Left ventricle myocardium inferior (tissue), 1 donor: ENCODE results near the gene SAPCD2. TPM values are rescaled to one million over a fixed set of nuclear protein-coding genes. Genes with fewer than 3 reads are reported as not detected.

Source experiments
- DNase-seq: peaks from one replicate; pipeline ENCODE4 v3.0.0-alpha.2; 2020
- H3K27ac ChIP-seq: fragments of 200-600 bp; replicated peaks from 2 replicates; pipeline ENCODE4 v1.8.0; 2021
- H3K27me3 ChIP-seq: fragments of 200-600 bp; 2 replicates; pipeline ENCODE4 v1.8.0; 2021; ENCODE audit warnings: low read depth
- H3K36me3 ChIP-seq: fragments of 200-600 bp; 2 replicates; pipeline ENCODE4 v1.8.0; 2021
- H3K4me1 ChIP-seq: fragments of 200-600 bp; 2 replicates; pipeline ENCODE4 v1.8.0; 2021
- H3K4me3 ChIP-seq: fragments of 200-600 bp; 2 replicates; pipeline ENCODE4 v1.8.0; 2021; ENCODE audit warnings: mild to moderate bottlenecking, moderate library complexity
- H3K9me3 ChIP-seq: fragments of 200-600 bp; replicated peaks from 2 replicates; pipeline ENCODE4 v1.8.0; 2021
- intact Hi-C: fragments of 100-400 bp; cut with micrococcal nuclease; formaldehyde crosslinking; loops from one replicate; pipeline ENCODE4 v1.11.0; 2022
- total RNA-seq: library from RNA; stranded (reverse); fragmentation: NEBNext Ultra II Directional; extraction: Animal tissue kit (Norgen Biotek cat#: 25700); gene quantifications from one replicate; pipeline ENCODE4 v1.2.1, GENCODE V29; 2021
- TF ChIP-seq, protein P1 (sequence below): fragments of 200-600 bp; IDR thresholded peaks from 2 replicates; pipeline ENCODE4 v1.8.0; 2021; ENCODE audit warnings: antibody characterized with exemption, mild to moderate bottlenecking, borderline replicate concordance
- donor health status: DM: no; HTN: yes; CAD: no; lungs with severe emphysema.

Gene SAPCD2
- total RNA-seq, 1 donor from 2014 or later: 0.25 TPM

DNA sequence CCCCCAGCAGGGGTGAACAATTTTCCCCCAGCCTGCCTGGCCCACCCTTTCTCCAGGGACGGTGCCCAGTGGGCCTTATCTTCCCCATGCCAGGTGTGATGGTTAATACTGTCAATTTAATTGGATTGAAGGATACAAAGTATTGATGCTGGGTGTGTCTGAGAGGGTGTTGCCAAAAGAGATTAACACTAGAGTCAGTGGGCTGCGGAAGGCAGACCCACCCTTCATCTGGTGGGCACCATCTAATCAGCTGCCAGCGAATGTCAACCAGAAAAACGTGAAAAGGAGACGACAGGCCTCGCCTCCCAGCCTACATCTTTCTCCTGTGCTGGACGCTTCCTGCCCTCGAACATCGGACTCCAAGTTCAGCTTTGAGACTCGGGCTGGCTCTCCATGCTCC is 32.9 kb downstream of the SAPCD2 start:
- TF ChIP-seq, protein P1, sequence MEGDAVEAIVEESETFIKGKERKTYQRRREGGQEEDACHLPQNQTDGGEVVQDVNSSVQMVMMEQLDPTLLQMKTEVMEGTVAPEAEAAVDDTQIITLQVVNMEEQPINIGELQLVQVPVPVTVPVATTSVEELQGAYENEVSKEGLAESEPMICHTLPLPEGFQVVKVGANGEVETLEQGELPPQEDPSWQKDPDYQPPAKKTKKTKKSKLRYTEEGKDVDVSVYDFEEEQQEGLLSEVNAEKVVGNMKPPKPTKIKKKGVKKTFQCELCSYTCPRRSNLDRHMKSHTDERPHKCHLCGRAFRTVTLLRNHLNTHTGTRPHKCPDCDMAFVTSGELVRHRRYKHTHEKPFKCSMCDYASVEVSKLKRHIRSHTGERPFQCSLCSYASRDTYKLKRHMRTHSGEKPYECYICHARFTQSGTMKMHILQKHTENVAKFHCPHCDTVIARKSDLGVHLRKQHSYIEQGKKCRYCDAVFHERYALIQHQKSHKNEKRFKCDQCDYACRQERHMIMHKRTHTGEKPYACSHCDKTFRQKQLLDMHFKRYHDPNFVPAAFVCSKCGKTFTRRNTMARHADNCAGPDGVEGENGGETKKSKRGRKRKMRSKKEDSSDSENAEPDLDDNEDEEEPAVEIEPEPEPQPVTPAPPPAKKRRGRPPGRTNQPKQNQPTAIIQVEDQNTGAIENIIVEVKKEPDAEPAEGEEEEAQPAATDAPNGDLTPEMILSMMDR: no peak
- Histone ChIP-seq H3K4me3 (no peak overlapping the region), H3K9me3 (no peaks in the 10 kb centered on the region), H3K36me3 (peaks cover 39% of the 10 kb centered on the region), H3K27ac (no peak overlapping the region), H3K27me3 (no peaks in the 10 kb centered on the region), H3K4me1 (peaks cover 37% of the 10 kb centered on the region)
- intact Hi-C loops: loop anchor here (5.0 kb wide), 1 partner anchor 250 kb away; no protein-coding TSS in a partner anchor
- DNase-seq: no peak

DNA sequence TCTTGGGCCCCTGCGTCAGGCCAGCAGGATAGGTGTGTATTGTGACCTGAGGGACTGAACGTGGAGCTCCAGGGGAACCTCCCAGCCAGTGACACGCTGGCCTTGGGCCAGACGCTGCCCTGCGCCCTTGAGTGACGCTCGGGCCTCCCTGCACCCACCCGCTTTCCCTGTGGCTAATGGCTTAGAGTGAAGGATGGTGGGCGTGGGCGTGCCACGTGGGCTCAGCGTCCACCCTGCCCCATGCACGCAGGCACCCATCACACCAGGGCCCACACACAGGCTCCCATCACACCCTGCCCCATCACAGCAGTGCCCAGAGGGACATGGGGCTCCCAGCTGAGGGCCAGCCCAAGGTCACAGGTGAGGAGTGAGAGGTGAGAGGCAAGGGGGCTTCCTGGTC is 33.3 kb downstream of the SAPCD2 start:
- no peak for DNase-seq
- H3K36me3 ChIP-seq: peaks cover 38% of the 10 kb centered on the region
- intact Hi-C loops: loop anchor here (5.0 kb wide), 1 partner anchor 250 kb away; no protein-coding TSS in a partner anchor
- peaks cover 33% of the 10 kb centered on the region for H3K4me1 ChIP-seq
- H3K27ac ChIP-seq: no peak overlapping the region
- TF ChIP-seq, protein P1: no peak
- H3K9me3 ChIP-seq: no peaks in the 10 kb centered on the region
- H3K4me3 ChIP-seq: no peak overlapping the region
- H3K27me3 ChIP-seq: no peaks in the 10 kb centered on the region

DNA sequence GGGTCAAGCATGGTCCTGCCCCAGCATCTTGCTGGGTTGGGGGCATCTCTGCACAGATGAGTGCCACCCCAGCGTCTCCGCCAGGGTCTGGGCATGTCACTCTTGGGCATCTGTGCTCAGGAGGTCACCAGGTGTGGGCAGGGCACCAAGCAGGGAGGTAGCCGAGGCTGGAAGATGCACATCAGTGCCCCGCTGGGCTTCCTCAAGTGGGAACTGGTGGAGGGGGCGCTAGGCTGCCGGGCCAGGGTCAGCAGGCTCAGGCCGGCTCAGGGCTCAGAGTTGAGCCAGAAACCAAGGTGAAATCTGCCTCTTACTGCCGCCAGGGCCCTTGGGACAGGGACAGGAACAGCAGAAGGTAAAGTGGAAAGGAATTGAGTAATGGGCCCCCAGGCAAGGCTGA is 34.4 kb downstream of the SAPCD2 start:
- no peak overlapping the region for H3K27ac ChIP-seq
- no peak for DNase-seq
- no peaks in the 10 kb centered on the region for H3K9me3 ChIP-seq
- H3K4me3 ChIP-seq: no peak overlapping the region
- TF ChIP-seq, protein P1: no peak
- intact Hi-C loops: loop anchor here (5.0 kb wide), 1 partner anchor 249 kb away; no protein-coding TSS in a partner anchor
- H3K4me1 ChIP-seq: peaks cover 22% of the 10 kb centered on the region
- H3K27me3 ChIP-seq: no peaks in the 10 kb centered on the region
- peaks cover 28% of the 10 kb centered on the region for H3K36me3 ChIP-seq

DNA sequence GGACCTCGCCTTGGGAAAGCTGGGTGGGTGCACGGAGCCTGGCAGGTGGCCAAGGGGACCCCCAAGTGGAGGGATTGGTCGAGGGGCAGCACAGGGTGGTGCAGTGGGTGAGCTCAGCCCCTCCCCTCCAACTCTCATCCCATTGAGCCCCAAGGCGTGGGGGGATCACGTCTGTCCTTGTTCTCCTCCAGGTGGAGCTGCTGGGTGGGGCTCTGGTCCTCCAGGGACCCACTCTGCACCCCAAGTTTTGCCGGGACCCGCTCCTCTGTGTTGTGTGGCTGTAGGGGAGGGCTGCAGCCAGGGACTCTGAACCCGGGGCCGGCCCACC is 34.9 kb downstream of the SAPCD2 start:
- no peak for DNase-seq
- intact Hi-C loops: loop anchor here (5.0 kb wide), 1 partner anchor 248 kb away; no protein-coding TSS in a partner anchor
- H3K9me3 ChIP-seq: no peaks in the 10 kb centered on the region
- peaks cover 24% of the 10 kb centered on the region for H3K36me3 ChIP-seq
- no peak overlapping the region for H3K4me3 ChIP-seq
- H3K27ac ChIP-seq: no peak overlapping the region
- H3K27me3 ChIP-seq: no peaks in the 10 kb centered on the region
- peaks cover 17% of the 10 kb centered on the region for H3K4me1 ChIP-seq
- TF ChIP-seq, protein P1: no peak

DNA sequence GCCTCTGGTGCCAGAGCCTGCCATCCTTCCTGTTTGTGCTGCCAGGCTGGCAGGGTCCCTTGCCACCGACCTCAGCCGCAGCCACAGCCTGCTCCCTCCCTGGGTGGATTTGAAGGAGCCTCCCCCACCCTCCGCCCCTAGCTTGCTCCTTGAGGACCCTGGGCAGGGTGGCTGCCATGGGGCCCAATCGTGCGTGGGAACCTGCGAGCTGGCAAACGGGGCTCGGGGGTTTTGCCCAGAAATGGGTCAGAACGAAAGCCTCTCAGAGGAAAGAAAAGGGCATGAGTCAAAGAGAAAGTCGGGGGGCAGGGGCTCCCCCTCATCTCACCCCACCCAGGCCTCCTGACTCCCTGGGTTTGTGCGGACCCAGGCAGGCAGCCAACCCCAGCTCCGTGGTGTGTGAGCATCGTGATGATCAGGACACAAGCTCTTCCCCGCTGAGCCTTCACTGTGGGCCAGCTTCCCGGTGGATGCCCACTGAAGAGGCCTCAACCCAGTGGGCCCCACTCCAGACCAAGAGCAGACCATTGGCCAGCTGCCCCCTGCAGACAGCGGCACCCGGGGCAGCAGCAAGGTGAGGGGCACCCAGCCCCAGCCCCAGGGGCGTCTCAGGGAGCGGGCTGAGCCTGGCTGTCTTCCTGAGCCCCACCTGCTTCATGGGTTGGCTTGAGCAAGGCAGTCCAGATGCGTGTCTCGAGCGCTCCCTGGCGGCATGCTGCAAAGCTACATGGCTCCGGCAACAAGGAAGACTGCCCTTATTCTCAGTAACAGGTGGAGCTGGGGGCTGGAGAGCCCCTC is 35.4 kb downstream of the SAPCD2 start:
- intact Hi-C loops: loop anchor here (5.0 kb wide), 1 partner anchor 248 kb away; no protein-coding TSS in a partner anchor
- Histone ChIP-seq H3K27me3 (no peaks in the 10 kb centered on the region), H3K36me3 (peaks cover 18% of the 10 kb centered on the region), H3K27ac (peak overlapping the region; percentile 36), H3K9me3 (no peaks in the 10 kb centered on the region), H3K4me1 (peaks cover 16% of the 10 kb centered on the region), H3K4me3 (peak overlapping the region; percentile 25)
- peak; percentile 77 for DNase-seq
- TF ChIP-seq, protein P1: peak; percentile 93
